Panc1 (cell line): ENCODE data around the gene RTL5.

Source experiments
- POLR2AphosphoS5 ChIP-seq: IDR thresholded peaks from 2 replicates; pipeline ENCODE4 v1.6.1; 2012; ENCODE audit warnings: mild to moderate bottlenecking, low read depth, low read length, moderate library complexity
- REST ChIP-seq, 2 experiments: IDR thresholded peaks; 2 replicates each; pipeline ENCODE4 v1.6.1; 2011 to 2012; ENCODE audit warnings: low read depth in 2 of 2, control low read depth in 1 of 2, low read length in 1 of 2, mild to moderate bottlenecking in 1 of 2, moderate library complexity in 1 of 2; ENCODE audit not compliant: insufficient read depth in 1 of 2
- SIN3A ChIP-seq: IDR thresholded peaks from 2 replicates; pipeline ENCODE4 v1.6.1; 2012; ENCODE audit warnings: low read depth, mild to moderate bottlenecking, low read length, moderate library complexity, borderline replicate concordance; ENCODE audit not compliant: insufficient read depth
- TCF7L2 ChIP-seq: IDR thresholded peaks from 2 replicates; pipeline ENCODE4 v1.6.1; 2011; ENCODE audit warnings: mild to moderate bottlenecking, low read depth, low read length, inconsistent platforms
- TF ChIP-seq, protein P1 (sequence below): fragments of 450-650 bp; IDR thresholded peaks from 2 replicates; pipeline ENCODE4 v1.5.1; 2017; ENCODE audit warnings: mild to moderate bottlenecking

GRCh38 chrX:72139538-72139937, 7.8 kb upstream of the RTL5 start:
- TF ChIP-seq, protein P1, sequence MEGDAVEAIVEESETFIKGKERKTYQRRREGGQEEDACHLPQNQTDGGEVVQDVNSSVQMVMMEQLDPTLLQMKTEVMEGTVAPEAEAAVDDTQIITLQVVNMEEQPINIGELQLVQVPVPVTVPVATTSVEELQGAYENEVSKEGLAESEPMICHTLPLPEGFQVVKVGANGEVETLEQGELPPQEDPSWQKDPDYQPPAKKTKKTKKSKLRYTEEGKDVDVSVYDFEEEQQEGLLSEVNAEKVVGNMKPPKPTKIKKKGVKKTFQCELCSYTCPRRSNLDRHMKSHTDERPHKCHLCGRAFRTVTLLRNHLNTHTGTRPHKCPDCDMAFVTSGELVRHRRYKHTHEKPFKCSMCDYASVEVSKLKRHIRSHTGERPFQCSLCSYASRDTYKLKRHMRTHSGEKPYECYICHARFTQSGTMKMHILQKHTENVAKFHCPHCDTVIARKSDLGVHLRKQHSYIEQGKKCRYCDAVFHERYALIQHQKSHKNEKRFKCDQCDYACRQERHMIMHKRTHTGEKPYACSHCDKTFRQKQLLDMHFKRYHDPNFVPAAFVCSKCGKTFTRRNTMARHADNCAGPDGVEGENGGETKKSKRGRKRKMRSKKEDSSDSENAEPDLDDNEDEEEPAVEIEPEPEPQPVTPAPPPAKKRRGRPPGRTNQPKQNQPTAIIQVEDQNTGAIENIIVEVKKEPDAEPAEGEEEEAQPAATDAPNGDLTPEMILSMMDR: no peak
- TF ChIP-seq POLR2AphosphoS5 (no peak), SIN3A (no peak), TCF7L2 (no peak), REST (IDR thresholded peaks at IDR 0.05; ENCODE audit: insufficient read depth in 1 of 2, low read depth in 2 of 2, low read length in 1 of 2) (no peak)
